ENCODE data around the gene CLDND2. TPM values are rescaled to one million over a fixed set of nuclear protein-coding genes. Genes with fewer than 3 reads are reported as not detected.

CLDND2 gene
- total RNA-seq, 1 experiment from 2014 or later, result not detected

DNA sequence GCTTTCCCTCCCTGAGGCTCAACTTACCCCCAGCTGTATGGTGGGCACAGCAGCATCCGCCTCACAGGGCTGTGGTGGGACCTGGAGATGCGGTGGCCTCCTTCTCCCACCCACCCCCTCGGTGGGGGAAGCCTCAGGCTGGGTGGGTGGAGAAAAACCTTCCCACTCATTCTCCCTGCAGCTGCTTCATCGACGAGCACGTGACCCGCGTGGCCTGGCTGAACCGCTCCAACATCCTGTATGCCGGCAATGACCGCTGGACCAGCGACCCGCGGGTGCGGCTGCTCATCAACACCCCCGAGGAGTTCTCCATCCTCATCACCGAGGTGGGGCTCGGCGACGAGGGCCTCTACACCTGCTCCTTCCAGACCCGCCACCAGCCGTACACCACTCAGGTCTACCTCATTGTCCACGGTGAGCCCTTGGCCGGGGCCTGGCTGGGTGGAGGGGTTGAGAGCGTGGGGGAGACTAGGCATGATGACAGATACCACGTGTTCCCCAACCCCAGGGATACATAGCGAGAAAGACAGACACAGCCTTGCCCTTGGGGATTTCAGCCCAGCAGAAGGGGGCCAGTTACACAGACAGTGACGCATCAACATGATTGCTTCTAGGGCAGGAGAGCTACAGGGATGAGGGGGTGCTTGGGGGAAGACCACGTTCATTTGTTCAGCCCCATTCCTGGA lies 45.2 kb downstream of the CLDND2 start:
- in situ Hi-C loops (cut with HindIII; ENCODE audit: low pct_unique_long_range_greater_than_20kb, low sequenced_read_pairs), result no loop called here
- DNase-seq (ENCODE audit: low read depth, low spot score), result no peak

DNA sequence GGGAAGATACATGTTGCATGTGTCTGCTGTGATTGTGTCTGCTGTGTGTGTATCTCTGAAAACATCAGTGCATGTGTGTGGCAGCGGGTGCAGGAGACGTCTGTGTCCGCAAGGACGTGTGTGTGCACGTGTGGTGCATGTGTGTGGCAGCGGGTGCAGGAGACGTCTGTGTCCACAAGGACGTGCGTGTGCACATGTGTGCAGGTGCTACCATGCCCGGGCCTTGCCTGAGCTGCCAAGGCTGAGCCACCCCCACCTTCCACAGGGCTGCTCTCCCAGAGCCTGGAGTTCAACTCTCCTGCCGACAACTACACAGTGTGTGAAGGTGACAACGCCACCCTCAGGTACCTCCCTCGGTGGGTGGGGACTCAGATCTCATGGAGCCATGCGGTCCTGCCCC lies 47.0 kb downstream of the CLDND2 start:
- in situ Hi-C loops (cut with HindIII; ENCODE audit: low pct_unique_long_range_greater_than_20kb, low sequenced_read_pairs), result no loop called here
- no peak for DNase-seq (ENCODE audit: low read depth, low spot score)

DNA sequence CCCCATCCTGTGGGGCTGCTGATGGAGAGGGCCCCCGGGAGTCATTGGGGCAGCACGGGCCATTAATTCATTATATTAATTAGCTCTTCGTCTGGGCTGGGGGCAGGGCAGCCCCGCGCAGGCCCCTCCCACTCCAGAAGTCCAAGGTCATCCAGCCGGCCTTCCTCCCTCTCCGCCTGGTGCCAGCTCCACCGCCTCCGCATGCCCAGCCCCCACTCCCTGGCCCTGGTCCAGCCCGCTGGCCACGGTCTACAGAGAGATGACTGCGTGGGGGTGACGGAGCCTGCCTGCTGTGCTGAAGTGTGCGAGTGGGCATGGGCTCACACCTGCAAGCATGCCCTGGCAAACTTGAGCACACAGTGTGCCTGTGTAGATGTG lies 48.5 kb downstream of the CLDND2 start:
- DNase-seq (ENCODE audit: low read depth, low spot score), result no peak
- in situ Hi-C loops (cut with HindIII; ENCODE audit: low pct_unique_long_range_greater_than_20kb, low sequenced_read_pairs), result no loop called here

DNA sequence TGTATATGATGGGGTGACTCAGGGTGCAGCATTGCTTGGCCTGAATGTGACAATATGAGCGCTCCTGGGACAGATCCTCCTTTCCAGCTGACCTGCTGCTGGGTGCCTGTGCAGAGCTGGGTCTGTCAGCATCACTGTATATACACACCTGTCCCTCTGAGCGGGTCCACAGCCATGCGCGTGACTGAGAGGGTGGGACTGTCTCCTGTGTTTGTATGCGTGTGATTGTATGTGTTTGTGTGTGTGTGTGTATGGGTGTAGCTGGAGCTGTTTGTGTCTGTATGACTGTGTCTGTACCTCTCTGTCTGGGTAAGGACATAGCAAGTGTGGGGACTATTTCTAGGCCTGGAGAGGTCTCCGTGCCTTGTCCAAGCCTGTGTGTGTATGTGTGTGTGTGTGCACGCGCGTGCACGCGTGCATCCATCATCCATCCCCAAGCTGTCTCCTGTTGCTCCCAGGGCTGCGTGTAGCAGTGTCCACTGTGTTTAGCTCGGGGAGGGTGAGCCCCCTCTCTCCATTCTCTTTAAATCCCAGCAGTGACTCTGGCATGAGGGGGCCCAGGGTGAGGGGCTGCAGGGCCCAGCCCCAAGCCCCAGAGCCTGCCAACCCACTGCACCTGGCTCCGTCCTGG lies 49.0 kb downstream of the CLDND2 start:
- no peak for DNase-seq (ENCODE audit: low read depth, low spot score)
- in situ Hi-C loops (cut with HindIII; ENCODE audit: low pct_unique_long_range_greater_than_20kb, low sequenced_read_pairs), result no loop called here

DNA sequence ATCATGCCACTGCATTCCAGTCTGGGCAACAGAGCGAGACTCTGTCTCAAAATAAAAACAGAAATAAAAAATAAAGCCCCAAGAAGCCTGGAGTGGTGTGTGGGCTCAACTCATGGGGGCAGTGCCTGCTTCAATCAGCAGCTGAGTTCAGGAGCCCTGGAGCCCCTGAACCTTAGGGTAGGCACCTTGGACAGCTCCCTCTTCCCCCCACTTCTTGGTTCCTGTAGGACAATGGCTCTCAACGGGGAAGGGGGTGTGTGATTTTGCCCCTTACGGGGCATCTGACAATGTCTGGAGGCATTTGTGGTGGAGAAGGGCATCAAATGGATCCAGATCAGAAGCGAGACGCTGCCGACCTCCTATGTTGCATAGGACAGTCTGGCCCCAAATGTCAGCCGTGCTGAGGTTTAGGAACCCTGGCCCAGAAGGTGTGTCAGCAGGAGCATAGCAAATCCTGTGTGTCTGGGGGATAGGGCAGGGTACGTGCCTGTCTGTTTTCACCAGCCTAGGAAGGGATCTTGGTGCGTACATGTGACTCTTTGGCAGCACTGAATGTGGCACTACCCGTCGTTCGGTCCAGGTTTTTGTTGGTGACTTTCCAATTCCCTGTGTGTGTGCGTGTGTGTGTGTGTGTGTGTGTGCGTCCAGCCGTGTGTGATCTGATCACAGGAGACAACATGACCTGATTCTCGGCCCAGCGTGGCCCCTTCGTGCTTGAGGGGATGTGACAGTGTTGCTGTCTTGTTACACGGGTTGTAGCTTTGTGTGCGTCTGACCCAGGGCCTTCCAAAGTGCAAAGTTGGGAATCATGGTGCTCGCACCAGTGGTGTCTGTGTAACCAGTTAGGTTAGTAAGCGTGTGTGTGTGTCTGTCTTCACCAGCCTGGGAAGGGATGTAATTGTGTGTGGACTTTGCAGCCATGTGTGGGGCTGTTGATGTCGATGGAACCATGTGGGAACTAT lies 49.8 kb downstream of the CLDND2 start:
- in situ Hi-C loops (cut with HindIII; ENCODE audit: low pct_unique_long_range_greater_than_20kb, low sequenced_read_pairs), result no loop called here
- no peak for DNase-seq (ENCODE audit: low read depth, low spot score)

DNA sequence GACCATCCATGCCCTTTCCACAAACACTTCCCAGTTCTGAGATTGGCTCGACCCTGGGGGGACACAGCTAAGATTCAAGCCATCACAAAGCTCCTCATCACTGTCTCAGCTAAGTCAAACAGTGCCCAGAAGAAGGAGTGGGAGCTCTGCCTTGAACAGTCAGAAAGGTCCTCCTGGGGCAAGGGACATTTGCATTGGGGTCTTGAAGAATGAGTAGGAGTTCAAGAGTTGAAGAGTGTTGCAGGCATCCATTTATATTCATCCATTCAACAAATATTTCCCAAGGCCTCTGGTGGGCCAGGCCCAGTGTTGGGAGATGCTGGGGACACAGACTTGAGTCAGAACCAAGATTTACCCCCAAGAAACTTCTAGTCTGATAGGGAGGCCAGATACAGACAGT lies 50.8 kb downstream of the CLDND2 start:
- in situ Hi-C loops (cut with HindIII; ENCODE audit: low pct_unique_long_range_greater_than_20kb, low sequenced_read_pairs), result no loop called here
- DNase-seq (ENCODE audit: low read depth, low spot score), result no peak

DNA sequence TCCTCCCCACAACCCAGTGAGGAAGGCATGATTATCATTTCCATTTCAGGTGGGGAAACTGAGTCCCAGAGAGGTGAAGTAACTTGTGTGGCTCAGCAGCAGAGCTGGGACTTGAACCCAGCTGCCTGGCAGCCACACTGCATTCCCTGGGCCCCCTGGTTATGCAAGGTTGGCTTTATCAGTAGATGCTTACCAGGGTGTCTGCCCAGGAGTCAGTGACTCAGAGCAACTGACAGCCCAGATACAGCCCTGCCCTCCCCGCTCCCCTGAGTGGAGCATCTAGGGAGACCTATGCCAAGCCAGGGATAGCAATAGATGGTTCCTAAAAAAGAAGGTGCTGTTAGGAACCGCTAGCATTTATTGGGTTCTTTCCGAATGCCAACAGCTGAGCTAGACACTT lies 51.4 kb downstream of the CLDND2 start:
- DNase-seq (ENCODE audit: low read depth, low spot score), result no peak
- in situ Hi-C loops (cut with HindIII; ENCODE audit: low pct_unique_long_range_greater_than_20kb, low sequenced_read_pairs), result no loop called here

Other genes starting within 250 kb of the CLDND2 start
- gene SIGLEC9, start 244.1 kb downstream of the CLDND2 start, total RNA-seq (2014; rRNA removed; shearing (Covaris generic)), result not detected in 2 replicates
- not detected in 2 replicates for gene SIGLEC7, start 226.7 kb downstream of the CLDND2 start, total RNA-seq (2014; rRNA removed; shearing (Covaris generic))
- 0.19 and 0.63 TPM in 2 replicates for gene CD33, start 143.9 kb downstream of the CLDND2 start, total RNA-seq (2014; rRNA removed; shearing (Covaris generic))
- gene SIGLECL1, start 117.9 kb downstream of the CLDND2 start, total RNA-seq (2014; rRNA removed; shearing (Covaris generic)), result not detected in 2 replicates
- 0.11 TPM in 1 of 2 replicates, not detected in the other for gene IGLON5, start 57.4 kb downstream of the CLDND2 start, total RNA-seq (2014; rRNA removed; shearing (Covaris generic))
- 0.75 and 0.77 TPM in 2 replicates for gene VSIG10L, start 26.9 kb downstream of the CLDND2 start, total RNA-seq (2014; rRNA removed; shearing (Covaris generic))
- 127 and 138 TPM in 2 replicates for gene ETFB, start 2.6 kb downstream of the CLDND2 start, total RNA-seq (2014; rRNA removed; shearing (Covaris generic))
- not detected in 2 replicates for gene NKG7, start 3.7 kb upstream of the CLDND2 start, total RNA-seq (2014; rRNA removed; shearing (Covaris generic))
- gene LIM2, start 19.0 kb upstream of the CLDND2 start, total RNA-seq (2014; rRNA removed; shearing (Covaris generic)), result not detected in 2 replicates
- not detected in 2 replicates for gene C19orf84, start 21.6 kb upstream of the CLDND2 start, total RNA-seq (2014; rRNA removed; shearing (Covaris generic))
- gene SIGLEC10, start 48.6 kb upstream of the CLDND2 start, total RNA-seq (2014; rRNA removed; shearing (Covaris generic)), result not detected in 2 replicates
- gene SIGLEC8, start 89.5 kb upstream of the CLDND2 start, total RNA-seq (2014; rRNA removed; shearing (Covaris generic)), result not detected in 2 replicates
- not detected in 2 replicates for gene CEACAM18, start 109.5 kb upstream of the CLDND2 start, total RNA-seq (2014; rRNA removed; shearing (Covaris generic))
- not detected in 2 replicates for gene SIGLEC12, start 132.8 kb upstream of the CLDND2 start, total RNA-seq (2014; rRNA removed; shearing (Covaris generic))
- not detected in 2 replicates for gene SIGLEC6, start 162.7 kb upstream of the CLDND2 start, total RNA-seq (2014; rRNA removed; shearing (Covaris generic))
- gene ZNF175, start 202.3 kb upstream of the CLDND2 start, total RNA-seq (2014; rRNA removed; shearing (Covaris generic)), result 3.0 and 4.7 TPM in 2 replicates

All from SK-MEL-5 (cell line).